Neuronal stem cell (in vitro differentiated cells): ENCODE results near the gene SLC8B1.

Experiments used
- DNase-seq: peaks from one replicate; pipeline ENCODE4 v3.0.0-alpha.2; 2013; ENCODE audit warnings: low spot score
- H2AFZ ChIP-seq: one replicate; pipeline ENCODE4 v1.6.1; 2013; ENCODE audit warnings: mild to moderate bottlenecking, low read length, inconsistent platforms
- H2AK5ac ChIP-seq: 2 replicates; pipeline ENCODE4 v1.6.1; 2013; ENCODE audit warnings: low read depth, mild to moderate bottlenecking, inconsistent platforms, low read length, moderate library complexity, mixed read lengths
- H2BK120ac ChIP-seq: 2 replicates; pipeline ENCODE4 v1.6.1; 2013; ENCODE audit warnings: low read depth, mild to moderate bottlenecking, inconsistent platforms, low read length, moderate library complexity, mixed read lengths
- H2BK12ac ChIP-seq: one replicate; pipeline ENCODE4 v1.6.1; 2013; ENCODE audit warnings: low read length, inconsistent platforms
- H2BK15ac ChIP-seq: 2 replicates; pipeline ENCODE4 v1.6.1; 2013; ENCODE audit warnings: mild to moderate bottlenecking, low read length, inconsistent platforms, mixed read lengths
- H2BK5ac ChIP-seq: one replicate; pipeline ENCODE4 v1.6.1; 2013; ENCODE audit warnings: inconsistent platforms, mild to moderate bottlenecking, low read length, moderate library complexity
- H3K14ac ChIP-seq: one replicate; pipeline ENCODE4 v1.6.1; 2013; ENCODE audit warnings: low read length, inconsistent platforms
- H3K18ac ChIP-seq: 2 replicates; pipeline ENCODE4 v1.6.1; 2013; ENCODE audit warnings: low read length, inconsistent platforms
- H3K23ac ChIP-seq: 2 replicates; pipeline ENCODE4 v1.6.1; 2013; ENCODE audit warnings: low read depth, mild to moderate bottlenecking, mixed read lengths, low read length, inconsistent platforms; ENCODE audit not compliant: poor library complexity
- H3K27ac ChIP-seq: replicated peaks from 3 replicates; pipeline ENCODE4 v1.5.1; 2013; ENCODE audit warnings: low read length, inconsistent platforms
- H3K27me3 ChIP-seq, 3 experiments: 2 replicates each; pipeline ENCODE4 v1.6.1; 2013; ENCODE audit warnings: low read length in 3 of 3, mild to moderate bottlenecking in 2 of 3, inconsistent platforms in 1 of 3, low read depth in 1 of 3, mixed read lengths in 1 of 3, moderate library complexity in 1 of 3; ENCODE audit not compliant: control insufficient read depth in 3 of 3, insufficient read depth in 3 of 3
- H3K36me3 ChIP-seq, 2 donors: replicated peaks in 1 of 2; 2 replicates each; pipeline ENCODE4 v1.6.1; 2013; ENCODE audit warnings: low read length in 2 of 2; ENCODE audit not compliant: control insufficient read depth in 2 of 2, insufficient read depth in 2 of 2
- H3K4ac ChIP-seq: 2 replicates; pipeline ENCODE4 v1.6.1; 2013; ENCODE audit warnings: inconsistent platforms, mild to moderate bottlenecking, low read length, moderate library complexity
- H3K4me1 ChIP-seq, 2 donors: 1 replicate in 1 of 2; 2 replicates in 1 of 2; pipeline ENCODE4 v1.6.1; 2013; ENCODE audit warnings: low read length in 2 of 2, low read depth in 1 of 2; ENCODE audit not compliant: control insufficient read depth in 2 of 2, insufficient read depth in 1 of 2
- H3K4me2 ChIP-seq: one replicate; pipeline ENCODE4 v1.6.1; 2013; ENCODE audit warnings: mild to moderate bottlenecking, low read length, inconsistent platforms; ENCODE audit not compliant: insufficient read depth, poor library complexity, severe bottlenecking
- H3K4me3 ChIP-seq, 2 donors: 2 replicates each; pipeline ENCODE4 v1.5.1; 2013; ENCODE audit warnings: low read length in 2 of 2, mild to moderate bottlenecking in 2 of 2, inconsistent platforms in 1 of 2, moderate library complexity in 1 of 2
- H3K79me1 ChIP-seq: one replicate; pipeline ENCODE4 v1.6.1; 2013; ENCODE audit warnings: low read depth, mild to moderate bottlenecking, inconsistent platforms, low read length, moderate library complexity
- H3K9ac ChIP-seq: one replicate; pipeline ENCODE4 v1.6.1; 2013; ENCODE audit warnings: mild to moderate bottlenecking, low read depth, low read length, inconsistent platforms; ENCODE audit not compliant: poor library complexity
- H3K9me3 ChIP-seq, 2 donors: replicated peaks in 1 of 2; 2 replicates each; pipeline versions ENCODE3 to v1.6.1; 2013; ENCODE audit warnings: low read length in 2 of 2, mild to moderate bottlenecking in 2 of 2, inconsistent platforms in 1 of 2, low read depth in 1 of 2, mixed read lengths in 1 of 2, moderate library complexity in 1 of 2; ENCODE audit not compliant: control insufficient read depth in 2 of 2, insufficient read depth in 1 of 2
- H4K8ac ChIP-seq: one replicate; pipeline ENCODE4 v1.6.1; 2013; ENCODE audit warnings: low read depth, mild to moderate bottlenecking, inconsistent platforms, low read length, moderate library complexity
- H4K91ac ChIP-seq: one replicate; pipeline ENCODE4 v1.6.1; 2013; ENCODE audit warnings: low read length, low read depth, mild to moderate bottlenecking, inconsistent platforms; ENCODE audit not compliant: poor library complexity
- WGBS, 2 donors: extraction: QIAGEN DNeasy Blood & Tissue Kit; methylation state at CpG; one replicate each; pipeline ENCODE4 v1.1.7; 2013; ENCODE audit warnings: missing lambda C conversion rate in 2 of 2, mixed read lengths in 1 of 2; ENCODE audit not compliant: insufficient read length in 2 of 2, insufficient replicate concordance in 1 of 2; ENCODE audit errors: extremely low coverage in 2 of 2; 5-methylcytosine and 5-hydroxymethylcytosine counted together

Gene SLC8B1

DNA sequence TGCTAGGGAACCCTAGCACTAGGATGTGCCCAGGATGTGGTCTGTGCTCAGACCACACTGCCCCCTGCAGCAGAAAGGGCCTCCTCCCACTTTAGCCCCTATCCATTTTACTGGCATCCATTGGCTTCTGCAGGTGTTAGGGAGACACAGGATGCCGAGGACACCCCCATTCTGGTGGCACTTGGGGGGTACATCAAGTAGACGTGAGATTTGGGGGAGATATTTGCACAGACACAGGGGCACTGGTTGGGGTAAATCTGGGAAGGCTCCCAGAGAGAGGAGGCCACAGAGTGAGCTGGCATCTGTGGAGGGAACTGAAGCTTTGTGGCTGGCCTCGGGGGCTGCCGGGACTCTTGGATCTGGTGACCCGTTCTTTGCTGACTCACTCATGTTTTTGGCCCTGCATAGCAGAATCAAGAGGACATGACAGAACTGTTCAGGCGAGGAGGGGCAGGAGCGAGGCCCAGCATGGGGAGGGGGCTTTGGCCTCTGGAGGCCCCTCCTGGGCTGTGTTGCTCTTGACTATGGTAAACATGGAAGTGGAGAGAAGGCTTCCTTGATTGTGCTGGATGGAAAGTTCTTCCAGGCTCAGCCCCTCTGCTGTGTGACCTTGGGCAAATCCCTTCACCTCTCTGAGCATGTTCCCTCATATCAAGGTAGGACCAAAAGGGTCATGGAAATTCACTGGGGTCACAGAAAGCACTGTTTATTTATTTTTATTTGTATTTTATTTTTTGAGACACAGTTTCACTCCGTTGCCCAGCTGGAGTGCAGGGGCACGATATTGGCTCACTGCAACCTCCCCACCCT is 25.2 kb upstream of the SLC8B1 start:
- no peak overlapping the region for H3K14ac ChIP-seq
- no peak overlapping the region for H2BK15ac ChIP-seq
- H3K27ac ChIP-seq: no peak overlapping the region
- no peak overlapping the region for H4K8ac ChIP-seq
- H3K9me3 ChIP-seq: no peaks in the 10 kb centered on the region
- H3K18ac ChIP-seq: no peak overlapping the region
- no peak overlapping the region for H2BK120ac ChIP-seq
- no peak overlapping the region for H2BK5ac ChIP-seq
- H4K91ac ChIP-seq: no peak overlapping the region
- no peak overlapping the region for H3K4me2 ChIP-seq
- no peak overlapping the region for H3K9ac ChIP-seq
- no peak overlapping the region for H2BK12ac ChIP-seq
- peak overlapping the region in 1 of 2 donors; percentile 98 for H3K4me3 ChIP-seq
- DNase-seq: no peak
- H3K36me3 ChIP-seq: peaks cover 1 to 11% of the 10 kb centered on the region in 2 donors
- H3K79me1 ChIP-seq: peaks cover 5% of the 10 kb centered on the region
- H3K4me1 ChIP-seq: peaks cover 6 to 9% of the 10 kb centered on the region in 2 donors
- H2AFZ ChIP-seq: no peak overlapping the region
- H3K4ac ChIP-seq: no peak overlapping the region
- no peaks in the 10 kb centered on the region for H3K27me3 ChIP-seq
- no peak overlapping the region for H2AK5ac ChIP-seq
- H3K23ac ChIP-seq: no peak overlapping the region
- WGBS, 2 donors: no CpG with 5 or more reads among the region's 9 CpGs

DNA sequence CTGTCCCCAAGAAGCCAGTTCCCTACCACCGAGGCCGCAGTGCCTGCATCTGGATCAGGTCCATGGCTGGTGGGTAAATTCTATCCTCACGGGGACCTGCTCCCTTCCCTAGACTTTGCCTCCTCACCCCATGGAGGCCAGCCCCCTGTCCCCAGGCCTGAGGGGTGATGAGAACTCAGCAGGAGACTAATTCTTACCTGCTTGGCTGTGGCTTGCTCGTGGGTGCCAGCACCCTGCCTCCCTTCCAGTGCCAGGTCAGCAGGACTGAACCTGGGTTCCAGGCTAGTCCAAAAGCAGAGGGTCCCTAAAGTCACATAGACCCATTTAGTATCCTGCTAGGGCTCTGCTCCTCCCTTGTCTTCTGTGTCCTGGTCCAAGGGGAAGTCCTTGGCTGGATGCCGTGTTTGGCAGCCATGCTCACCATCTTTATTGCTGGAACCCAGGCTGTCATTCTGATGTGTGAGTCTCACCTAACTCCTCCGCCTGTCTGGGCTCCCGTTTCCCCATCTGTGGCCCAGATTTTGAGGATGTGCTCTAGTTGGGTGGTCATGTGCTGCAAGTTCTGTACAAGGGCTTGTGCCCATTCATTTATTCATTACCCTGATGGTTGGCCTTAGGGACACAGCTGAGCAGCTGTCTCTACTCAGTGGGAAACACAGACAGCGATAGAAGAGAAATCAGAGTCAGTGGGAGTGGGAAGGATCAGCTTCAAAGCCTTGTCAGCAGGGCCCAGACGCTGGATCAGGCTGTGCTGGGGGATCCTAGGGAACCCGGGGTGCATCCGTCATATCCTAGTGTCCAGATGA is 24.4 kb upstream of the SLC8B1 start:
- Histone ChIP-seq H2AK5ac (no peak overlapping the region), H2BK120ac (no peak overlapping the region), H3K9me3 (no peaks in the 10 kb centered on the region), H3K27ac (no peak overlapping the region), H2BK5ac (no peak overlapping the region), H3K18ac (peak overlapping the region; percentile 93), H3K14ac (peak overlapping the region; percentile 14), H3K4ac (peak overlapping the region; percentile 57), H4K91ac (no peak overlapping the region), H3K79me1 (peaks cover 5% of the 10 kb centered on the region), H2BK12ac (no peak overlapping the region), H3K23ac (peak overlapping the region; percentile 51), H3K9ac (peak overlapping the region; percentile 89), H3K27me3 (no peaks in the 10 kb centered on the region), H4K8ac (no peak overlapping the region), H2AFZ (peak overlapping the region; percentile 99), H3K4me2 (peak overlapping the region; percentile 89), H3K36me3 (peaks cover 0 to 6% of the 10 kb centered on the region in 2 donors), H3K4me1 (peaks cover 6 to 9% of the 10 kb centered on the region in 2 donors), H3K4me3 (peak overlapping the region; percentile 94 to 98), H2BK15ac (no peak overlapping the region)
- no CpG with 5 or more reads among the region's 11 CpGs for WGBS, 2 donors
- no peak for DNase-seq

DNA sequence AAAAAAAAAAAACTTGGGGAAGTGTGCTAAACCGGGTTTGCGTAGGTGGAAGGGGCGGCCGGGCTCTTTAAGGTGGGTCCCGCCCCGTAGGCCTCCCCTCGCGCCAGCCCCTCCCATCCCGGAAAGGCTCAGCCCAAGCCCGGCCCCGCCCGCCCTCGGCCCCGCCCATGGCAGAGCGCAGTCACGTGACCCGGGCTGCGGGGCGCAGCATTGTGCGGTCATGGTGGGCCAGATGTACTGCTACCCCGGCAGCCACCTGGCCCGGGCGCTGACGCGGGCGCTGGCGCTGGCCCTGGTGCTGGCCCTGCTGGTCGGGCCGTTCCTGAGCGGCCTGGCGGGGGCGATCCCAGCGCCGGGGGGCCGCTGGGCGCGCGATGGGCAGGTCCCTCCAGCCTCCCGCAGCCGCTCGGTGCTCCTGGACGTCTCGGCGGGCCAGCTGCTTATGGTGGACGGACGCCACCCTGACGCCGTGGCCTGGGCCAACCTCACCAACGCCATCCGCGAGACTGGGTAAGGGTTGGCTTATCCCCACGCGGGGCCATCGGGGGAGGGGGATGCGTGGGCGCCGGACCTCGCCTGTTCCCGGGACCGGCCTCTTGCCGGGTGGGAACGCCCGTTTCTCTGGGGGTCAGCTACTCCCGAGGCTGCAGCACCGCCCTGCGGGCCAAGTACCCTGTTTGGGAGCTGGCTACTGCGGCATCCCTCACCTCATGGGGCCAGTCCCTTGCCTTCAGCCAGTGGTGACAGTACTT is 23.6 kb upstream of the SLC8B1 start, which contains the start of gene PLBD2:
PLBD2 (plus strand) TSS at position 207 of the 752 bp plus-strand sequence; CDS start at position 221, 14 bp downstream.
- Histone ChIP-seq H3K4me2 (peak within 1 kb of the TSS; percentile 89), H3K14ac (peak within 1 kb of the TSS; percentile 14), H3K4ac (peak within 1 kb of the TSS; percentile 57), H3K9ac (peak within 1 kb of the TSS; percentile 89), H2BK5ac (no peak within 1 kb of the TSS), H2BK15ac (peak within 1 kb of the TSS; percentile 92), H3K4me3 (peak within 1 kb of the TSS; percentile 94 to 98), H3K27me3 (no peaks in the 10 kb centered on the region), H3K18ac (peak within 1 kb of the TSS; percentile 93), H2BK120ac (no peak within 1 kb of the TSS), H3K36me3 (peaks cover 0 to 6% of the 10 kb centered on the region in 2 donors), H3K4me1 (peaks cover 6 to 9% of the 10 kb centered on the region in 2 donors), H3K23ac (peak within 1 kb of the TSS; percentile 51), H4K8ac (peak within 1 kb of the TSS; percentile 17), H2BK12ac (peak within 1 kb of the TSS; percentile 46), H3K27ac (no peak within 1 kb of the TSS), H3K79me1 (peaks cover 5% of the 10 kb centered on the region), H2AFZ (peak within 1 kb of the TSS; percentile 99), H4K91ac (no peak within 1 kb of the TSS), H2AK5ac (no peak within 1 kb of the TSS), H3K9me3 (no peaks in the 10 kb centered on the region)
- no CpG with 5 or more reads among the region's 67 CpGs for WGBS, 2 donors
- peak; percentile 89 for DNase-seq
